ENCODE measurements around the gene NRXN3. TPM values are rescaled to one million over a fixed set of nuclear protein-coding genes. Genes with fewer than 3 reads are reported as not detected.

Gene NRXN3
- total RNA-seq, 5 donors from 2014 or later (not counting 1 experiment from before 2014, with no cell fraction given) = not detected

DNA sequence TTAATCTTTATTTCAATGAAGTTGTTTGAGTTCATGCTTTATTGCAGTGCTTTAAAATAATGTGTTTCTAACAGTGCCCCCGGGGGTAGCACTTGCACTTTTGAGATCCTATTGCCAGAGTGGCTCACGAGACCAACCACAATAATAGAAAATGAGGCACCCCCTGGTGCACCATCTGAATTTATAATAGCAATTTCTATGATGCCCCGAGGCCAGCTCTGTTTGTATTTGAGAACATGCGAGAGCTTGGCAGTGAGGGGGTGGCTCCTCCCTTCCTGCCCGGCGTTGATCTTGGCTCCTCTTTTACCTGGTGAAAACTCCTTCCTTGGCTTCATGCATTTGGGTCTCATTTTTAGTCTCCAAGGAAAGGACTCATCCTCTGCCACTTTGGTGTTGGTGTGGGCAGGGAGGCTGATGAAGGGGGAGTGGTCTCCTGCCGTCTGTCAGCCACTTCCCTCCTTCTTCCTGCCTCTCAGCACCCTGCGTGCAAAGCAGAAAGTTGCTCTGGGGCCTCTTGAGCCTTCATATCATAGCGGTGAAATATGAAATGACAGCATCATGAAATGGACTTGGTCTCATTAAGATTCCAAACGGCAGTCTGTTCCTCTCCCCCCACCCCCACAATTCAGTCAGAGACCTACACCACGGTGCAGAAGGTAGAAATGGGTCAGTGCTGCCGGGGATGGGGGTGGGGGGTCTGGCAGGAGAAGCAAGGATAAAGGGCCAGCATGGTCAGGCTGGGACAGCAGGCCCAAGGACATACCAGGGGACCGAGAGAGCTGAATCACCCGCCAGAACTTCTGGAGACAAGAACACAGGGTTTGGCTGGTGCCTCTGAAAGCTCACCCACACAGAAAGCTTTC, 17.7 kb upstream of the NRXN3 start:
- H3K4me3 ChIP-seq (ENCODE audit: control insufficient read depth in 1 of 2, extremely low read depth in 1 of 2, low read length in 1 of 2) = no peak overlapping the region
- Mint-ChIP-seq H3K27me3 (peaks cover 14 to 18% of the 10 kb centered on the region in 2 donors), H3K4me1 (no peaks in the 10 kb centered on the region), H3K36me3 (no peaks in the 10 kb centered on the region), H3K27ac (no peak overlapping the region), H3K9me3 (peaks cover 0 to 3% (median 0%) of the 10 kb centered on the region in 3 donors), H3K4me3 (no peak overlapping the region)
- ChIA-PET CTCF (no interaction called here), POLR2A (no interaction called here)
- H3K27ac ChIP-seq (ENCODE audit: low read length) = no peak overlapping the region
- no peaks in the 10 kb centered on the region for H3K36me3 ChIP-seq (ENCODE audit: control insufficient read depth in 2 of 2, extremely low read depth in 1 of 2, insufficient read depth in 1 of 2, low read length in 1 of 2)
- H3K27me3 ChIP-seq (replicated peaks in 1 of 2; ENCODE audit: control insufficient read depth in 2 of 2, extremely low read depth in 1 of 2, insufficient read depth in 2 of 2, low read length in 1 of 2) = peaks cover 0 to 8% of the 10 kb centered on the region in 2 experiments
- no peaks in the 10 kb centered on the region for H3K4me1 ChIP-seq (ENCODE audit: control insufficient read depth in 1 of 2, extremely low read depth in 1 of 2, insufficient read depth in 2 of 2, low read length in 2 of 2)
- H3K9me3 ChIP-seq = no peaks in the 10 kb centered on the region
- 100% methylated on average over 2 of the region's 14 CpGs for WGBS (ENCODE audit: insufficient coverage)
- DNase-seq = no peak
- ATAC-seq (replicated peaks in 1 of 4) = no peak

DNA sequence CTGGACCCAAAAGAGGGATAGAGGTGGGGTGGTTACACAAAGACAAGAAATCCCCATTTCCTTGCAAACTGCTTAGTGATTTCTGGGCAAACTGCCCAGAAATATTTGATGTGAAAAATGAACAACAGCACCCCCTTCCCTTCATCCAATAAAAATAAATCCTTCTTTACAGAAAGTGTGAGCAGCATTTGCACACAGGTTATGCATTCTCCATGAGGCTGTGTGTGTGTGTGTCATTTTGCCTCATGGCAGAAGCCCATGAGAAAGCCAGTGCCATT, 17.2 kb upstream of the NRXN3 start:
- H3K4me1 ChIP-seq (ENCODE audit: control insufficient read depth in 1 of 2, extremely low read depth in 1 of 2, insufficient read depth in 2 of 2, low read length in 2 of 2) = no peaks in the 10 kb centered on the region
- H3K9me3 Mint-ChIP-seq = peaks cover 0 to 4% (median 0%) of the 10 kb centered on the region in 3 donors
- H3K27me3 Mint-ChIP-seq = peaks cover 14 to 16% of the 10 kb centered on the region in 2 donors
- no peak overlapping the region for H3K4me3 Mint-ChIP-seq
- no peak overlapping the region for H3K27ac ChIP-seq (ENCODE audit: low read length)
- no peaks in the 10 kb centered on the region for H3K36me3 Mint-ChIP-seq
- H3K4me1 Mint-ChIP-seq = no peaks in the 10 kb centered on the region
- H3K27ac Mint-ChIP-seq = no peak overlapping the region
- POLR2A ChIA-PET = no interaction called here
- peaks cover 0 to 8% of the 10 kb centered on the region in 2 experiments for H3K27me3 ChIP-seq (replicated peaks in 1 of 2; ENCODE audit: control insufficient read depth in 2 of 2, extremely low read depth in 1 of 2, insufficient read depth in 2 of 2, low read length in 1 of 2)
- CTCF ChIA-PET = no interaction called here
- no peaks in the 10 kb centered on the region for H3K36me3 ChIP-seq (ENCODE audit: control insufficient read depth in 2 of 2, extremely low read depth in 1 of 2, insufficient read depth in 1 of 2, low read length in 1 of 2)
- no peak for DNase-seq
- ATAC-seq (replicated peaks in 1 of 4) = no peak
- no peak overlapping the region for H3K4me3 ChIP-seq (ENCODE audit: control insufficient read depth in 1 of 2, extremely low read depth in 1 of 2, low read length in 1 of 2)
- H3K9me3 ChIP-seq = no peaks in the 10 kb centered on the region

DNA sequence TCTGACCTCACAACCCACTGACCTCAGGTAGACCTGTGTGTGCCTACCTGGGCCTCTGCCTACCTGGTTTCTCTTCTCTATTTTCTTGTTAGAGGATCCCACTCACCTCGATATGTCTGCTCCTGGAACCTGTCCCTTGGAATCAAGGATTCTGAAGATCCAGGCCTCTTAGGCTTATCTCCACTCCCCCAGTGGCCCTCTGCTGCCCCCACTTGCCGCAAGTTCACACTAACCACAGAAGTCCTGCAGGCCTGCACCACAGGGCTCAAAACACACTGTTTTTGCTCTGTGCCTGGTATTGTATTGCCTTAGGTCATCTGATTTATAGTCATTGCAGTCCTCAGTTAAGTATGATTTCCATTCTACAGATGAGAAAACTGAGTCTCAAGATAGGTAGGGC, 15.3 kb upstream of the NRXN3 start:
- H3K4me3 Mint-ChIP-seq = no peak overlapping the region

DNA sequence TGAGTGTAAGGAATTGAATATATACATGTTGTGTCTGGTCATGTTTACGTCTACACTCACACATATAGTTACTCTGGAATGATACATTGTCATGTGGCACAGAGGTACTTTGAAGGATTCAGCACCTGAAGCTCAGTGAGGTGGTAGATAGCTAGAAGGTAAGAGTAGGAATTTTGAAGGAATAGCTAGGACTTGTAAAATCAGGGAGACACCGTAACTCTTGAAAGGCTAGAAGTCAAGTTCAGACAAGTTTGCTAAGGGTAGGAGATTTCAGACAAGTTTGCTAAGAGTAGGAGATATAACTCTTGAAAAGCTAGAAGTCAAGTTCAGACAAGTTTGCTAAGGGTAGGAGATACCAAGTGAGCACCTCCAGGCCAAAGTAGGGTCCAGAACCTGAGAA, 14.0 kb upstream of the NRXN3 start:
- Mint-ChIP-seq H3K36me3 (no peaks in the 10 kb centered on the region), H3K4me3 (no peak overlapping the region), H3K4me1 (no peaks in the 10 kb centered on the region), H3K27me3 (peaks cover 10 to 11% of the 10 kb centered on the region in 2 donors), H3K27ac (no peak overlapping the region), H3K9me3 (peaks cover 0 to 9% (median 0%) of the 10 kb centered on the region in 3 donors)
- POLR2A ChIA-PET = no interaction called here
- no peaks in the 10 kb centered on the region for H3K4me1 ChIP-seq (ENCODE audit: control insufficient read depth in 1 of 2, extremely low read depth in 1 of 2, insufficient read depth in 2 of 2, low read length in 2 of 2)
- H3K27me3 ChIP-seq (replicated peaks in 1 of 2; ENCODE audit: control insufficient read depth in 2 of 2, extremely low read depth in 1 of 2, insufficient read depth in 2 of 2, low read length in 1 of 2) = peaks cover 0 to 8% of the 10 kb centered on the region in 2 experiments
- no peak overlapping the region for H3K4me3 ChIP-seq (ENCODE audit: control insufficient read depth in 1 of 2, extremely low read depth in 1 of 2, low read length in 1 of 2)
- CTCF ChIA-PET = no interaction called here
- H3K27ac ChIP-seq (ENCODE audit: low read length) = no peak overlapping the region
- 60% methylated on average over 1 of the region's 2 CpGs for WGBS (ENCODE audit: insufficient coverage)
- DNase-seq (no peak), ATAC-seq (replicated peaks in 1 of 4) (no peak)
- no peaks in the 10 kb centered on the region for H3K9me3 ChIP-seq
- H3K36me3 ChIP-seq (ENCODE audit: control insufficient read depth in 2 of 2, extremely low read depth in 1 of 2, insufficient read depth in 1 of 2, low read length in 1 of 2) = no peaks in the 10 kb centered on the region

More for the DNA sequence above, 15.3 kb upstream of the NRXN3 start:
- Histone ChIP-seq H3K27ac (ENCODE audit: low read length) (no peak overlapping the region), H3K36me3 (ENCODE audit: control insufficient read depth in 2 of 2, extremely low read depth in 1 of 2, insufficient read depth in 1 of 2, low read length in 1 of 2) (no peaks in the 10 kb centered on the region), H3K4me1 (ENCODE audit: control insufficient read depth in 1 of 2, extremely low read depth in 1 of 2, insufficient read depth in 2 of 2, low read length in 2 of 2) (no peaks in the 10 kb centered on the region), H3K27me3 (replicated peaks in 1 of 2; ENCODE audit: control insufficient read depth in 2 of 2, extremely low read depth in 1 of 2, insufficient read depth in 2 of 2, low read length in 1 of 2) (peaks cover 0 to 8% of the 10 kb centered on the region in 2 experiments), H3K9me3 (no peaks in the 10 kb centered on the region), H3K4me3 (ENCODE audit: control insufficient read depth in 1 of 2, extremely low read depth in 1 of 2, low read length in 1 of 2) (no peak overlapping the region)
- ChIA-PET POLR2A (no interaction called here), CTCF (no interaction called here)
- WGBS (ENCODE audit: insufficient coverage) = 78% methylated on average over 1 of the region's 2 CpGs
- peaks cover 11 to 13% of the 10 kb centered on the region in 2 donors for H3K27me3 Mint-ChIP-seq
- H3K27ac Mint-ChIP-seq = no peak overlapping the region
- H3K9me3 Mint-ChIP-seq = peaks cover 0 to 9% (median 0%) of the 10 kb centered on the region in 3 donors
- ATAC-seq (replicated peaks in 1 of 4) (no peak), DNase-seq (no peak)
- no peaks in the 10 kb centered on the region for H3K4me1 Mint-ChIP-seq
- H3K36me3 Mint-ChIP-seq = no peaks in the 10 kb centered on the region

DNA sequence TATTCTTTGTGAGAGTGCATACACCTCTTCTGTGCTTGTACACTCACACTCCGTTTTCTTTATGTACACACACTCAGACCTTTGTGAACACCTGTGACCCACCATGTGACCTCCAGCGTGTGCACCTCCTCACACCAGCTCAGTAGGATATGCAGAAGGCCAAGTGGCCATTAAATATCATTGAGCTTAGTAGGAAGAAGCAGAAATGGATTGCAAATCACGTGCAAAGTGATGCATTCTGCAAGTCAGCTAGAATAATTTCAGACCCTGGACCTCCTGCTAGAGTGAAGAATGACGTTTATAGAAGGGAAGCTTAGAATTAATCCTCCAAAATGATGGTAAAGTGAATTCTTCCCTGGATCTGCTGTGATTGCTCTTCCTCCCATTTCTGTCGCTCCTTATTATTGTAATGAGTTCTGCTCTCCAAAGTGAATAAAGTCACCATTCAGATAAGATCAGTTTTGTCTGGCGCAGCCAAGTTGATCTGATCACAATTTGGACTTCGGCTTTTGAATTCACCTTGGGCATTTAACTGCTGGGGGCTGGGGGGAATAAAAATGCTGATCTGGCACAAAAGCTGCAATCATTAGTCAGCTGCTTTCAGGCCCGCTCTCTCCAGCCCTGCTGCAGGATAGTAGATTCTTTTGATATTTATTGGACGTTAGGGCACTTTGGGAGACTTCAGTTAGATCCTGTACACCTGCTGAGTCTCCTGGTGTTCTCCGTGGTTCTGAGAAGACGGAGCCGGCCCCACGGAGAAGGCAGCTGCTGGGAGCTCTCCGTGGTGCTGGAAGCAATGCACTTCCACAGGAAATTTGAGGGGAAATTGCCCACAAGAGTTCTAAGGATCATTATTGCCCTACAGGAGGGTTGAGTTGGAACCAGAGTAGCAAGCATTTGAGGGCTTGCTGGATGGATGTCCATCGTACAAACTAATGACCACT, 12.4 kb upstream of the NRXN3 start:
- Mint-ChIP-seq H3K4me1 (no peaks in the 10 kb centered on the region), H3K27me3 (peaks cover 17 to 20% of the 10 kb centered on the region in 2 donors), H3K9me3 (peaks cover 0 to 9% (median 0%) of the 10 kb centered on the region in 3 donors), H3K36me3 (no peaks in the 10 kb centered on the region), H3K4me3 (no peak overlapping the region), H3K27ac (no peak overlapping the region)
- Histone ChIP-seq H3K4me3 (ENCODE audit: control insufficient read depth in 1 of 2, extremely low read depth in 1 of 2, low read length in 1 of 2) (no peak overlapping the region), H3K9me3 (no peaks in the 10 kb centered on the region), H3K27ac (ENCODE audit: low read length) (no peak overlapping the region), H3K4me1 (ENCODE audit: control insufficient read depth in 1 of 2, extremely low read depth in 1 of 2, insufficient read depth in 2 of 2, low read length in 2 of 2) (no peaks in the 10 kb centered on the region), H3K27me3 (replicated peaks in 1 of 2; ENCODE audit: control insufficient read depth in 2 of 2, extremely low read depth in 1 of 2, insufficient read depth in 2 of 2, low read length in 1 of 2) (peaks cover 0 to 4% of the 10 kb centered on the region in 2 experiments), H3K36me3 (ENCODE audit: control insufficient read depth in 2 of 2, extremely low read depth in 1 of 2, insufficient read depth in 1 of 2, low read length in 1 of 2) (no peaks in the 10 kb centered on the region)
- no peak for ATAC-seq (replicated peaks in 1 of 4)
- POLR2A ChIA-PET = no interaction called here
- DNase-seq = no peak
- 62% methylated on average over 7 of the region's 15 CpGs for WGBS (ENCODE audit: insufficient coverage)
- CTCF ChIA-PET = no interaction called here

DNA sequence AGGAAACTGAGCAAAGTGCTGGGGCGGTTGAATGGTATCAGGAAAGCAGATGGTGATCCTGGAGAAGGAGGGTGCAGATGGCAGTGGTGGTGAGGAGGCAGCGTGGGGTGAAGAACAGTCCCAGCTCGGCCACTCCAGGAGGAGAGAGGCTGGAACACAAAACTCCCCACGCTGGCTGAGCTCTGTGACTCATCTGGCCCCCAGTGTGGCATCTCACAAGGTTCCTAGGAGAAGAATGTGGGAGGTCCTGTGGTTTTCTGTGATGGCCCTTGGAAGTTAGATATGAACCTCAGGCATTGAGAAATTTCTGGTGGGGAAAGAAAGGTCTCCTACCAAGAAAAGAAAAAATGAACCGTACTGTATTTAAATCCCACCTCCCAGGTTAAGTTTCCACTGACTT, 8.0 kb upstream of the NRXN3 start:
- Mint-ChIP-seq H3K4me3 (no peak overlapping the region), H3K9me3 (peaks cover 0 to 7% (median 0%) of the 10 kb centered on the region in 3 donors), H3K27me3 (peaks cover 13 to 27% of the 10 kb centered on the region in 2 donors), H3K4me1 (no peaks in the 10 kb centered on the region), H3K27ac (no peak overlapping the region), H3K36me3 (no peaks in the 10 kb centered on the region)
- Histone ChIP-seq H3K9me3 (no peaks in the 10 kb centered on the region), H3K36me3 (ENCODE audit: control insufficient read depth in 2 of 2, extremely low read depth in 1 of 2, insufficient read depth in 1 of 2, low read length in 1 of 2) (no peaks in the 10 kb centered on the region), H3K4me3 (ENCODE audit: control insufficient read depth in 1 of 2, extremely low read depth in 1 of 2, low read length in 1 of 2) (no peak overlapping the region), H3K27me3 (replicated peaks in 1 of 2; ENCODE audit: control insufficient read depth in 2 of 2, extremely low read depth in 1 of 2, insufficient read depth in 2 of 2, low read length in 1 of 2) (peaks cover 2 to 10% of the 10 kb centered on the region in 2 experiments), H3K4me1 (ENCODE audit: control insufficient read depth in 1 of 2, extremely low read depth in 1 of 2, insufficient read depth in 2 of 2, low read length in 2 of 2) (no peaks in the 10 kb centered on the region), H3K27ac (ENCODE audit: low read length) (no peak overlapping the region)
- ChIA-PET POLR2A (no interaction called here), CTCF (no interaction called here)
- DNase-seq = no peak
- no peak for ATAC-seq (replicated peaks in 1 of 4)
- 72% methylated on average over 3 of the region's 5 CpGs for WGBS (ENCODE audit: insufficient coverage)
